Neural cell (in vitro differentiated cells): ENCODE data around the gene BAG5. TPM values are rescaled to one million over a fixed set of nuclear protein-coding genes. Genes with fewer than 3 reads are reported as not detected.

Source experiments
- H2AFZ ChIP-seq: fragments of 200-600, 300-800 bp; sonication (generic), shearing (Covaris generic); 2 replicates; pipeline ENCODE4 v1.6.0; 2014; ENCODE audit warnings: low read depth, mild to moderate bottlenecking, antibody characterized with exemption, low read length, moderate library complexity
- H3F3A ChIP-seq: fragments of 200-600 bp; shearing (Covaris generic); 2 replicates; pipeline ENCODE4 v1.6.1; 2016; ENCODE audit warnings: mild to moderate bottlenecking, moderate library complexity, mixed read lengths, antibody characterized with exemption, low read length; ENCODE audit not compliant: insufficient read depth, poor library complexity, severe bottlenecking
- H3K27ac ChIP-seq: fragments of 200-600, 300-800 bp; sonication (generic), shearing (Covaris generic); 2 replicates; pipeline ENCODE4 v1.5.1; 2014; ENCODE audit warnings: mild to moderate bottlenecking, low read length, moderate library complexity
- H3K27me3 ChIP-seq: fragments of 300-800, 200-600 bp; sonication (generic), shearing (Covaris generic); 2 replicates; pipeline ENCODE4 v1.6.0; 2014; ENCODE audit warnings: mild to moderate bottlenecking, low read depth, low read length, moderate library complexity; ENCODE audit not compliant: insufficient read depth
- H3K36me3 ChIP-seq: fragments of 300-800, 200-600 bp; sonication (generic), shearing (Covaris generic); 2 replicates; pipeline ENCODE4 v1.5.1; 2014; ENCODE audit warnings: mild to moderate bottlenecking, antibody characterized with exemption, low read length, moderate library complexity; ENCODE audit not compliant: insufficient read depth
- H3K4me2 ChIP-seq: fragments of 300-800, 200-600 bp; sonication (generic), shearing (Covaris generic); 2 replicates; pipeline ENCODE4 v1.6.0; 2014; ENCODE audit warnings: mild to moderate bottlenecking, low read length
- H3K4me3 ChIP-seq: fragments of 300-800, 200-600 bp; sonication (generic), shearing (Covaris generic); 2 replicates; pipeline ENCODE4 v1.5.1; 2014; ENCODE audit warnings: mild to moderate bottlenecking, low read length, moderate library complexity
- H3K79me2 ChIP-seq: fragments of 200-600 bp; shearing (Covaris generic); replicated peaks from 2 replicates; pipeline ENCODE4 v1.6.0; 2014; ENCODE audit warnings: mild to moderate bottlenecking, low read length, moderate library complexity; ENCODE audit not compliant: insufficient read depth
- H3K9ac ChIP-seq: fragments of 300-800, 200-600 bp; sonication (generic), shearing (Covaris generic); 2 replicates; pipeline ENCODE4 v1.6.1; 2016; ENCODE audit warnings: mild to moderate bottlenecking, low read length, mixed read lengths
- H3K9me2 ChIP-seq: fragments of 200-600 bp; shearing (Covaris generic); 2 replicates; pipeline ENCODE4 v1.6.1; 2016; ENCODE audit warnings: mild to moderate bottlenecking, low read length, mixed read lengths; ENCODE audit not compliant: insufficient read depth
- H3K9me3 ChIP-seq: fragments of 200-600, 300-800 bp; sonication (generic), shearing (Covaris generic); 2 replicates; pipeline ENCODE4 v1.6.1; 2016; ENCODE audit warnings: mild to moderate bottlenecking, mixed run types, low read length, moderate library complexity, mixed read lengths
- H4K20me1 ChIP-seq: fragments of 200-600 bp; shearing (Covaris generic); 2 replicates; pipeline ENCODE4 v1.6.1; 2016; ENCODE audit warnings: mild to moderate bottlenecking, mixed run types; ENCODE audit not compliant: insufficient read depth
- EP300 ChIP-seq: fragments of 450-650 bp; conservative IDR thresholded peaks from 2 replicates; pipeline ENCODE4 v1.6.1; 2014; ENCODE audit warnings: antibody characterized with exemption, mild to moderate bottlenecking, moderate library complexity; ENCODE audit not compliant: poor library complexity, severe bottlenecking
- EZH2 ChIP-seq: fragments of 200-600, 300-800 bp; shearing (Covaris generic), sonication (generic); IDR thresholded peaks from 2 replicates; pipeline ENCODE4 v1.6.1; 2014; ENCODE audit warnings: antibody characterized with exemption, low read length, borderline replicate concordance, mild to moderate bottlenecking; ENCODE audit not compliant: insufficient read depth, poor library complexity, severe bottlenecking
- MXI1 ChIP-seq: fragments of 450-650 bp; conservative IDR thresholded peaks from 2 replicates; pipeline ENCODE4 v1.6.1; 2014; ENCODE audit warnings: antibody characterized with exemption, mild to moderate bottlenecking; ENCODE audit not compliant: poor library complexity, severe bottlenecking
- POLR2AphosphoS5 ChIP-seq: IDR thresholded peaks from 2 replicates; pipeline ENCODE4 v1.6.1; 2012
- RAD21 ChIP-seq: fragments of 450-650 bp; conservative IDR thresholded peaks from 2 replicates; pipeline ENCODE4 v1.6.1; 2014; ENCODE audit warnings: antibody characterized with exemption, mild to moderate bottlenecking, moderate library complexity
- SMC3 ChIP-seq: fragments of 450-650 bp; conservative IDR thresholded peaks from 2 replicates; pipeline ENCODE4 v1.6.1; 2014; ENCODE audit warnings: antibody characterized with exemption, mild to moderate bottlenecking, moderate library complexity; ENCODE audit not compliant: poor library complexity
- TAF1 ChIP-seq: IDR thresholded peaks from 2 replicates; pipeline ENCODE4 v1.6.1; 2012; ENCODE audit warnings: low read depth
- polyA plus RNA-seq: library from polyadenylated mRNA; depleted of rRNA; stranded (reverse); fragments of >200 nt; gene quantifications from 2 replicates; pipeline ENCODE4 v1.2.3, GENCODE V29; 2014
- TF ChIP-seq, protein P1 (sequence below): IDR thresholded peaks from 2 replicates; pipeline ENCODE4 v1.6.1; 2012; ENCODE audit warnings: borderline replicate concordance
- TF ChIP-seq, protein P2 (sequence below): fragments of 450-650 bp; IDR thresholded peaks from 2 replicates; pipeline ENCODE4 v1.5.1; 2014; ENCODE audit warnings: antibody characterized with exemption, mild to moderate bottlenecking, moderate library complexity; ENCODE audit not compliant: poor library complexity, severe bottlenecking

BAG5 gene
- polyA plus RNA-seq, 1 donor from 2014 or later, result 25.5 TPM

DNA sequence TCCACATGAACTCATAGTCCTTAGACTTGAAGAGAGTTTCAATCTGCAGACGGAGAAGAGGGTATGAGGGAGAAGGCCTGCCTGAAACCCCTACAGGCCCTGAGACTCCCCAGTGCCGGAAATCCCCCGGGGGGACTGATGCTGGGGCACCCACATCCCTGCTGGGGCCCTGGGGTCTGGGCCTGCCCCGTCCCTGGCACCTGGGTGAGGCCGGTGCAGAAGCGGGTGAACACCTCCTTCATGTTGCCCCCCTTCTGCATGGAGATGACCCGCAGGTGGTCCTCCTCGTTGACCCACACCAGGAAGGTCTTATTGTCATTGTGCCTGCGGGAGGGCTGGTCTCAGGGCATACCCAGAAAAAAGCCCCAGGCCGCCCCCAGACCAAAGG lies 42.2 kb downstream of the BAG5 start:
- Histone ChIP-seq H3K79me2 (peaks cover 16% of the 10 kb centered on the region), H2AFZ (no peak overlapping the region), H3K4me3 (peak overlapping the region; percentile 91), H3K9me3 (no peaks in the 10 kb centered on the region), H4K20me1 (peaks cover 19% of the 10 kb centered on the region), H3K9me2 (no peaks in the 10 kb centered on the region), H3K4me2 (peak overlapping the region; percentile 44), H3F3A (no peaks in the 10 kb centered on the region), H3K9ac (peak overlapping the region; percentile 97), H3K27me3 (no peaks in the 10 kb centered on the region), H3K27ac (peak overlapping the region; percentile 90), H3K36me3 (peaks cover 7% of the 10 kb centered on the region)
- no peak for TF ChIP-seq EZH2
- TF ChIP-seq RAD21, result no peak
- no peak for TF ChIP-seq POLR2AphosphoS5
- no peak for TF ChIP-seq TAF1
- TF ChIP-seq SMC3, result no peak
- no peak for TF ChIP-seq MXI1
- TF ChIP-seq, protein P1, sequence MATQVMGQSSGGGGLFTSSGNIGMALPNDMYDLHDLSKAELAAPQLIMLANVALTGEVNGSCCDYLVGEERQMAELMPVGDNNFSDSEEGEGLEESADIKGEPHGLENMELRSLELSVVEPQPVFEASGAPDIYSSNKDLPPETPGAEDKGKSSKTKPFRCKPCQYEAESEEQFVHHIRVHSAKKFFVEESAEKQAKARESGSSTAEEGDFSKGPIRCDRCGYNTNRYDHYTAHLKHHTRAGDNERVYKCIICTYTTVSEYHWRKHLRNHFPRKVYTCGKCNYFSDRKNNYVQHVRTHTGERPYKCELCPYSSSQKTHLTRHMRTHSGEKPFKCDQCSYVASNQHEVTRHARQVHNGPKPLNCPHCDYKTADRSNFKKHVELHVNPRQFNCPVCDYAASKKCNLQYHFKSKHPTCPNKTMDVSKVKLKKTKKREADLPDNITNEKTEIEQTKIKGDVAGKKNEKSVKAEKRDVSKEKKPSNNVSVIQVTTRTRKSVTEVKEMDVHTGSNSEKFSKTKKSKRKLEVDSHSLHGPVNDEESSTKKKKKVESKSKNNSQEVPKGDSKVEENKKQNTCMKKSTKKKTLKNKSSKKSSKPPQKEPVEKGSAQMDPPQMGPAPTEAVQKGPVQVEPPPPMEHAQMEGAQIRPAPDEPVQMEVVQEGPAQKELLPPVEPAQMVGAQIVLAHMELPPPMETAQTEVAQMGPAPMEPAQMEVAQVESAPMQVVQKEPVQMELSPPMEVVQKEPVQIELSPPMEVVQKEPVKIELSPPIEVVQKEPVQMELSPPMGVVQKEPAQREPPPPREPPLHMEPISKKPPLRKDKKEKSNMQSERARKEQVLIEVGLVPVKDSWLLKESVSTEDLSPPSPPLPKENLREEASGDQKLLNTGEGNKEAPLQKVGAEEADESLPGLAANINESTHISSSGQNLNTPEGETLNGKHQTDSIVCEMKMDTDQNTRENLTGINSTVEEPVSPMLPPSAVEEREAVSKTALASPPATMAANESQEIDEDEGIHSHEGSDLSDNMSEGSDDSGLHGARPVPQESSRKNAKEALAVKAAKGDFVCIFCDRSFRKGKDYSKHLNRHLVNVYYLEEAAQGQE, result no peak
- TF ChIP-seq, protein P2, sequence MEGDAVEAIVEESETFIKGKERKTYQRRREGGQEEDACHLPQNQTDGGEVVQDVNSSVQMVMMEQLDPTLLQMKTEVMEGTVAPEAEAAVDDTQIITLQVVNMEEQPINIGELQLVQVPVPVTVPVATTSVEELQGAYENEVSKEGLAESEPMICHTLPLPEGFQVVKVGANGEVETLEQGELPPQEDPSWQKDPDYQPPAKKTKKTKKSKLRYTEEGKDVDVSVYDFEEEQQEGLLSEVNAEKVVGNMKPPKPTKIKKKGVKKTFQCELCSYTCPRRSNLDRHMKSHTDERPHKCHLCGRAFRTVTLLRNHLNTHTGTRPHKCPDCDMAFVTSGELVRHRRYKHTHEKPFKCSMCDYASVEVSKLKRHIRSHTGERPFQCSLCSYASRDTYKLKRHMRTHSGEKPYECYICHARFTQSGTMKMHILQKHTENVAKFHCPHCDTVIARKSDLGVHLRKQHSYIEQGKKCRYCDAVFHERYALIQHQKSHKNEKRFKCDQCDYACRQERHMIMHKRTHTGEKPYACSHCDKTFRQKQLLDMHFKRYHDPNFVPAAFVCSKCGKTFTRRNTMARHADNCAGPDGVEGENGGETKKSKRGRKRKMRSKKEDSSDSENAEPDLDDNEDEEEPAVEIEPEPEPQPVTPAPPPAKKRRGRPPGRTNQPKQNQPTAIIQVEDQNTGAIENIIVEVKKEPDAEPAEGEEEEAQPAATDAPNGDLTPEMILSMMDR, result no peak
- no peak for TF ChIP-seq EP300

DNA sequence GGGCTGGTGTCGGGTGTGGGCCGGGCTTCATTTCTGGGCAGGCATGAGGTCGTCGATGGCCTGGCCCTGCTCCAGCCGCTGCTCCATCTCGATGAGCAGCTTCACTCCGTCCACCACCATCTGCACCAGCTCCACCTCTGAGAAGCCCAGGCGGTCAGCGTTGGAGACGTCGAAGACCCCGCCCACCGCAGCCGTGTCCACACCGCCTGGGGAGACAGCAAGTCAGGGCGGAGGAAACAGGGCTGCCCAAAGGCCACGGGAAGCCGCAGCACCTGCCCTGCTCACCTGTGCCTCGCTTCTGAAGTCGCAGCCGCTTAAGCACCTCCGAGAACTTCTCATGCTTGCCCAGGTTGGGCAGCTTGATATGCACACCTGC lies 42.6 kb downstream of the BAG5 start:
- Histone ChIP-seq H3K9me2 (no peaks in the 10 kb centered on the region), H3F3A (no peaks in the 10 kb centered on the region), H3K79me2 (peaks cover 16% of the 10 kb centered on the region), H3K4me2 (no peak overlapping the region), H3K4me3 (peak overlapping the region; percentile 91), H4K20me1 (peaks cover 19% of the 10 kb centered on the region), H3K36me3 (peaks cover 7% of the 10 kb centered on the region), H2AFZ (no peak overlapping the region), H3K9ac (peak overlapping the region; percentile 97), H3K9me3 (no peaks in the 10 kb centered on the region), H3K27me3 (no peaks in the 10 kb centered on the region), H3K27ac (peak overlapping the region; percentile 90)
- TF ChIP-seq TAF1, result no peak
- no peak for TF ChIP-seq SMC3
- TF ChIP-seq POLR2AphosphoS5, result no peak
- TF ChIP-seq EZH2, result no peak
- TF ChIP-seq EP300, result no peak
- TF ChIP-seq, protein P1, result no peak
- TF ChIP-seq RAD21, result no peak
- TF ChIP-seq, protein P2, result no peak
- TF ChIP-seq MXI1, result no peak
